AML-193 (cell line): Measurements from ENCODE around the gene C19orf25.

Experiments used
- DNase-seq, 2 experiments: peaks; one replicate each; lab custom pipeline; 2025; lab: John Stamatoyannopoulos, UW

Gene C19orf25

GRCh38 chr19:1496714-1497577 lies 17.9 kb upstream of the C19orf25 start:
- no peak for DNase-seq

- DNase-seq = no peak
Measured at GRCh38 chr19:1495799-1496713, 17.0 kb upstream of the C19orf25 start.

- DNase-seq = no peak
Measured at GRCh38 chr19:1495051-1495798, 16.2 kb upstream of the C19orf25 start.

GRCh38 chr19:1494115-1494815 lies 15.2 kb upstream of the C19orf25 start:
- DNase-seq = no peak

- DNase-seq = no peak
Measured at GRCh38 chr19:1492474-1493006, 13.5 kb upstream of the C19orf25 start.

- DNase-seq = no peak
Measured at GRCh38 chr19:1491849-1492170, 12.8 kb upstream of the C19orf25 start.

GRCh38 chr19:1491114-1491848 lies 12.3 kb upstream of the C19orf25 start, which contains the start of gene REEP6:
TSS of gene REEP6 (plus strand) at chr19:1491181. CDS start at chr19:1491270, 89 bp downstream.
- no peak for DNase-seq

GRCh38 chr19:1490311-1491113 lies 11.5 kb upstream of the C19orf25 start, which contains the start of gene PCSK4:
TSS of gene PCSK4 (minus strand) at chr19:1490350. CDS start at chr19:1490346, 4 bp downstream.
- peak; percentile 99 to 100 for DNase-seq

GRCh38 chr19:1489463-1490310 lies 10.7 kb upstream of the C19orf25 start:
- DNase-seq = no peak

- DNase-seq = no peak
Measured at GRCh38 chr19:1488282-1488601, 9.2 kb upstream of the C19orf25 start.

GRCh38 chr19:1487576-1488281 lies 8.7 kb upstream of the C19orf25 start:
- DNase-seq = no peak

GRCh38 chr19:1486720-1487575 lies 7.9 kb upstream of the C19orf25 start:
- no peak for DNase-seq

GRCh38 chr19:1483979-1484428 lies 5.0 kb upstream of the C19orf25 start:
- DNase-seq = no peak

GRCh38 chr19:1483131-1483978 lies 4.3 kb upstream of the C19orf25 start:
- DNase-seq = no peak

GRCh38 chr19:1482361-1483130 lies 3.5 kb upstream of the C19orf25 start:
- no peak for DNase-seq
